ENCODE results near the gene QRICH1. TPM values are rescaled to one million over a fixed set of nuclear protein-coding genes. Genes with fewer than 3 reads are reported as not detected.
A peak's percentile ranks its signal among the peaks of the same experiment; 100 is the strongest.

The QRICH1 gene
- total RNA-seq, 1 experiment from 2014 or later: 151 TPM

DNA sequence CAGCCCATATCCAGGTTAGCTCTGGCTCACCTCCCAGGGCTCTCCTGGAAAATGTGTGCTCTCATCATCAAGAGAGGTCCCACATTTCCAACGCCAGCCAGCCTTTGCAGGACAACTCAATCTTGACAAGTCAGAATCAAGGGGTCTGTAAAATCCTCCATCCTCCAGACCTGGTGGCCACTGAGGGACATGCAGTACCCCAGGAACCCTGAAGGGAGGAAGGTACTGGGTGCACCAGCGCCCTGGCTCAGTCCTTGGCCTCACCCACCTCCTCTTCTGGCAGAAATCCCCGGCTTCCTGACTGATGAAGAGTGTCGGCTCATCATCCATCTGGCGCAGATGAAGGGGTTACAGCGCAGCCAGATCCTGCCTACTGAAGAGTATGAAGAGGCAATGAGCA, 92.7 kb downstream of the QRICH1 start:
- H3K18ac ChIP-seq (ENCODE audit: insufficient read length, low read depth, low read length): no peak overlapping the region
- H4K20me1 ChIP-seq (ENCODE audit: control insufficient read depth, insufficient read depth, insufficient read length): no peaks in the 10 kb centered on the region
- H3K27ac Mint-ChIP-seq: peak overlapping the region; percentile 28 to 83 (median 82); a peak in 4 of 7 replicates
- no peak overlapping the region for H3K4ac ChIP-seq (ENCODE audit: low read depth, low read length)
- no peaks in the 10 kb centered on the region for H3K79me1 ChIP-seq (ENCODE audit: insufficient read depth, low read depth, low read length, poor library complexity, severe bottlenecking)
- DNase-seq: no peak
- no peak overlapping the region for H3K9ac ChIP-seq (ENCODE audit: extremely low read depth, insufficient read length, low read length)
- WGBS (ENCODE audit: extremely low coverage, insufficient read length, low lambda C conversion rate): no CpG with 5 or more reads among the region's 6 CpGs
- H3K23me2 ChIP-seq (ENCODE audit: insufficient read length, low read depth, low read length, poor library complexity, severe bottlenecking): no peaks in the 10 kb centered on the region
- no peak overlapping the region for H2BK20ac ChIP-seq (ENCODE audit: low read depth, low read length, poor library complexity, severe bottlenecking)
- no peak overlapping the region for H3K56ac ChIP-seq (ENCODE audit: insufficient read length, low read depth, low read length)
- no peak overlapping the region for H2BK120ac ChIP-seq (ENCODE audit: low read depth, low read length, poor library complexity, severe bottlenecking)
- H3K9me3 Mint-ChIP-seq: no peaks in the 10 kb centered on the region
- H3K14ac ChIP-seq (ENCODE audit: insufficient read depth, low read length): no peak overlapping the region
- H3K4me1 ChIP-seq (ENCODE audit: insufficient read depth, low read length): no peaks in the 10 kb centered on the region
- H2BK12ac ChIP-seq (ENCODE audit: insufficient read length, low read depth, low read length): no peak overlapping the region
- no peak overlapping the region for H2AK5ac ChIP-seq (ENCODE audit: insufficient read length, low read length)
- H3K4me2 ChIP-seq (ENCODE audit: insufficient read depth, insufficient read length, low read length): no peak overlapping the region
- no peak overlapping the region for H4K91ac ChIP-seq (ENCODE audit: insufficient read length, low read depth, low read length)
- no peak overlapping the region for H3K23ac ChIP-seq (ENCODE audit: insufficient read length, low read depth, low read length)
- no peaks in the 10 kb centered on the region for H3K9me3 ChIP-seq (ENCODE audit: control insufficient read depth, low read depth, low read length)
- no peak overlapping the region for H4K5ac ChIP-seq (ENCODE audit: insufficient read length, low read depth, low read length)
- H3K4me3 Mint-ChIP-seq: no peak overlapping the region
- H3K27me3 ChIP-seq (ENCODE audit: insufficient read depth, low read length): no peaks in the 10 kb centered on the region
- H3K27me3 Mint-ChIP-seq (ENCODE audit: low read depth): no peaks in the 10 kb centered on the region
- H3T11ph ChIP-seq (ENCODE audit: low read length): no peak overlapping the region
- TF ChIP-seq, protein P1, sequence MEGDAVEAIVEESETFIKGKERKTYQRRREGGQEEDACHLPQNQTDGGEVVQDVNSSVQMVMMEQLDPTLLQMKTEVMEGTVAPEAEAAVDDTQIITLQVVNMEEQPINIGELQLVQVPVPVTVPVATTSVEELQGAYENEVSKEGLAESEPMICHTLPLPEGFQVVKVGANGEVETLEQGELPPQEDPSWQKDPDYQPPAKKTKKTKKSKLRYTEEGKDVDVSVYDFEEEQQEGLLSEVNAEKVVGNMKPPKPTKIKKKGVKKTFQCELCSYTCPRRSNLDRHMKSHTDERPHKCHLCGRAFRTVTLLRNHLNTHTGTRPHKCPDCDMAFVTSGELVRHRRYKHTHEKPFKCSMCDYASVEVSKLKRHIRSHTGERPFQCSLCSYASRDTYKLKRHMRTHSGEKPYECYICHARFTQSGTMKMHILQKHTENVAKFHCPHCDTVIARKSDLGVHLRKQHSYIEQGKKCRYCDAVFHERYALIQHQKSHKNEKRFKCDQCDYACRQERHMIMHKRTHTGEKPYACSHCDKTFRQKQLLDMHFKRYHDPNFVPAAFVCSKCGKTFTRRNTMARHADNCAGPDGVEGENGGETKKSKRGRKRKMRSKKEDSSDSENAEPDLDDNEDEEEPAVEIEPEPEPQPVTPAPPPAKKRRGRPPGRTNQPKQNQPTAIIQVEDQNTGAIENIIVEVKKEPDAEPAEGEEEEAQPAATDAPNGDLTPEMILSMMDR (conservative IDR thresholded peaks at IDR 0.05): peak; percentile 26; the same call in 1 of the 3 replicates
- peaks cover 0 to 7% (median 0%) of the 10 kb centered on the region in 3 experiments; a peak in 3 of 7 replicates for H3K36me3 Mint-ChIP-seq (ENCODE audit: insufficient read depth in 1 of 3, low read depth in 3 of 3)
- no peaks in the 10 kb centered on the region for H3K79me2 ChIP-seq (ENCODE audit: insufficient read depth, low read length)
- H4K8ac ChIP-seq (replicated peaks; ENCODE audit: insufficient read length, low read depth, low read length): no peak overlapping the region
- H2AFZ ChIP-seq (ENCODE audit: low read length): no peak overlapping the region
- no peak overlapping the region for H3K27ac ChIP-seq (ENCODE audit: insufficient read length, low read depth, low read length)
- H2BK15ac ChIP-seq (ENCODE audit: low read depth, low read length): no peak overlapping the region
- H3K4me1 Mint-ChIP-seq: peaks cover 21 to 24% of the 10 kb centered on the region in 2 experiments
- no peak overlapping the region for H2BK5ac ChIP-seq (ENCODE audit: insufficient read length, low read length)
